IPS-20b (cell line): Measurements from ENCODE around the gene RMND5A.

Experiments used
- H3K27ac ChIP-seq: one replicate; pipeline ENCODE4 v1.5.1; 2013; ENCODE audit warnings: low read length
- H3K27me3 ChIP-seq: 2 replicates; pipeline ENCODE4 v1.6.1; 2013; ENCODE audit warnings: mild to moderate bottlenecking, low read length, inconsistent platforms; ENCODE audit not compliant: insufficient read depth
- H3K36me3 ChIP-seq: 2 replicates; pipeline ENCODE4 v1.6.1; 2013; ENCODE audit warnings: low read depth, mild to moderate bottlenecking, inconsistent platforms, low read length, moderate library complexity; ENCODE audit not compliant: insufficient read depth
- H3K4me1 ChIP-seq: 2 replicates; pipeline ENCODE4 v1.6.1; 2013; ENCODE audit warnings: mild to moderate bottlenecking, control low read depth, inconsistent platforms, low read length, moderate library complexity; ENCODE audit not compliant: insufficient read depth
- H3K4me3 ChIP-seq: 2 replicates; pipeline ENCODE4 v1.5.1; 2013; ENCODE audit warnings: mild to moderate bottlenecking, low read length, inconsistent platforms
- H3K9ac ChIP-seq: 2 replicates; pipeline ENCODE4 v1.6.1; 2013; ENCODE audit warnings: low read depth, mild to moderate bottlenecking, inconsistent platforms, low read length, moderate library complexity
- H3K9me3 ChIP-seq: 2 replicates; pipeline ENCODE4 v1.6.1; 2013; ENCODE audit warnings: mild to moderate bottlenecking, low read depth, low read length, inconsistent platforms; ENCODE audit not compliant: insufficient read depth

Gene RMND5A

GRCh38 chr2:86787736-86788135, 67.6 kb downstream of the RMND5A start:
- Histone ChIP-seq H3K4me3 (no peak overlapping the region), H3K4me1 (no peaks in the 10 kb centered on the region), H3K9ac (no peak overlapping the region), H3K9me3 (peaks cover 5% of the 10 kb centered on the region; the same call in 1 of the 2 replicates), H3K27ac (no peak overlapping the region), H3K27me3 (peaks cover 62% of the 10 kb centered on the region), H3K36me3 (no peaks in the 10 kb centered on the region)

DNA sequence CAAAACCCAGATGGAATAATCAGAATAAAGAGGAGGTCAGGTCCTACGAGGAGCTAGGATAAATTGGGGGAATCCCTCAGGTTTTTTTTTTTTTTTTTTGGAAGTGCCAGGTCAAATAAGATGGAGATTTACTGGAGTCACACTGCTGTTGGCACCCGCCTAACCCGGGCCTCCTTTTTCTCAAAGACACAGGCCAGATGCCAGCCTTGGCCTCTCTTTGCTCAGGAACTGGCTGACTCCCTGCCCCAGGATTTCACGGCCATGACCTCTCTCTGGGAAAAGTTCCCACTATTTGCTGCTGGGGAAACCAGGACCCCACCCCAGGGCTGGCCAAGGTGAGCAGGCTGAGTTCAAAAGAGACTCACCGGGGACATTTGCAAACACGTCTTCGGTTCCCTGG, 68.1 kb downstream of the RMND5A start:
- no peak overlapping the region for H3K4me3 ChIP-seq
- no peak overlapping the region for H3K9ac ChIP-seq
- no peak overlapping the region for H3K27ac ChIP-seq
- H3K27me3 ChIP-seq: peaks cover 66% of the 10 kb centered on the region
- no peaks in the 10 kb centered on the region for H3K36me3 ChIP-seq
- H3K4me1 ChIP-seq: no peaks in the 10 kb centered on the region
- peaks cover 5% of the 10 kb centered on the region; the same call in 1 of the 2 replicates for H3K9me3 ChIP-seq

DNA sequence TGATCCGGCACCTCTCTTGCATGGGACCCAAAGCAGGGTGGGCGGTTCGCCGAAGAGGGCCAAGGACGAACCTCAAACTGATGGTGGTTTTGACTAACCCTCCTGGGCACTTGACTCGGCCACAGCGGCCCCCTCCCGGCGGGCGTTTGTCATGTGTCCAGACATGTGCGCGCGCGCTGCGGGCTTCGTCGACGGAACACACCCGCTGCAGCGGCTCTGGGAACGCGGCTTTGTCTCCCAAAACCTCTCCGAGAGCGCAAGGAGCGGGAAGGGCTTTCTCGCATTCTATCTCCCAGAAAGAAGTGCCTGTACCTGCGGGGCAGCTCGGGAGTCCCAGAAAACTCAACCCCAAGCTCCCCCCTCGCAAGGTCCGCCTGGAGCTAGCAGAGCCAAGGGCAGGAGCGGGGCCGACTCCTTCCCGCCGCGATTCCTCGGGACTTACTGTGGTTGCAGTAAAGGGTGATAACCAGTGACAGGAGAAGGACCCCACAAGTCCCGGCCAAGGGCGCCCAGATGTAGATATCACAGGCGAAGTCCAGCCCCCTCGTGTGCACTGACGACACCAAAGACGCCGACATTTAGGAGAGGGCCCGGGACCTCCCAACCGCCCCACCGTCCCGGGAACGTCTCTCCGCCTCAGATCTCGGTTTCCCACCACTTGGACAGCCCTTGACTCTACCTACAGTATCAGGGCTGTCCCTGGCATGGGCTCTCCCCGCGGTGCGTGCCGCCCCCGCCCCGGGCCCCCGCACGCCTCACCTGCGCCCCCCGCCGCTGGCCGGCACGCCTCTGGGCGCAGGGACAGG, 69.0 kb downstream of the RMND5A start:
- Histone ChIP-seq H3K36me3 (no peaks in the 10 kb centered on the region), H3K4me3 (peak overlapping the region; percentile 50; the same call in 1 of the 2 replicates), H3K9ac (no peak overlapping the region), H3K27ac (no peak overlapping the region), H3K27me3 (peaks cover 76% of the 10 kb centered on the region), H3K9me3 (peaks cover 5% of the 10 kb centered on the region; the same call in 1 of the 2 replicates), H3K4me1 (no peaks in the 10 kb centered on the region)

GRCh38 chr2:86789687-86790133, 69.6 kb downstream of the RMND5A start:
- Histone ChIP-seq H3K9ac (no peak overlapping the region), H3K27me3 (peaks cover 82% of the 10 kb centered on the region), H3K4me1 (no peaks in the 10 kb centered on the region), H3K36me3 (no peaks in the 10 kb centered on the region), H3K27ac (no peak overlapping the region), H3K9me3 (peaks cover 5% of the 10 kb centered on the region; the same call in 1 of the 2 replicates), H3K4me3 (peak overlapping the region; percentile 40; the same call in 1 of the 2 replicates)

DNA sequence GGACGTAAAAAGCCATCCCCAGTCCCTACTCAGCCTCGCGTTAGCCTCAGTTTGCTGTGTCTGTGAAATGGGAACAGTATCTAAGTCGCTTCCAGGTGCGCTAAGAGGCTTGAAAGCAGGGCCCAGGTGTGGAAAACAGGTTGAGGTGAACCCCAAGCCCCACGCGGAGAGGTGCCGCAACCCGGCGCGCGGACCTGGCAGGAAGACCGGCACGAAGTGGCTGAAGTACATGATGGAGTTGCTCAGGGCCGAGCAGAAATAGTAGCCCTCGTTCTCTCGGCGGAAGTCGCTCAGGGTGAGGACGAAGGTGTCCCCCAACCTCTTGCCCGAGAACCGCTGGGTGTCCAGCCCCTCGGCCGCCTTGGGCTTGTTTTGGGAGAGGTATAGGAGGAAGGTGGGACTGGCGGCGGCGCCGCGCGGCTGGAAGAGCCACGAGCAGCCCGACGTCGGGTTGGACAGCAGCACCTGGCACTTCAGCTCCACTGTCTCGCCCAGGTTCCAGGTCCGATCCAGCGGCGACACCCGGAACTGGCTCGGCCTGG, 70.1 kb downstream of the RMND5A start:
- no peak overlapping the region for H3K9ac ChIP-seq
- peak overlapping the region; percentile 40; the same call in 1 of the 2 replicates for H3K4me3 ChIP-seq
- H3K9me3 ChIP-seq: peaks cover 5% of the 10 kb centered on the region; the same call in 1 of the 2 replicates
- no peaks in the 10 kb centered on the region for H3K36me3 ChIP-seq
- no peak overlapping the region for H3K27ac ChIP-seq
- peaks cover 87% of the 10 kb centered on the region for H3K27me3 ChIP-seq
- H3K4me1 ChIP-seq: no peaks in the 10 kb centered on the region

DNA sequence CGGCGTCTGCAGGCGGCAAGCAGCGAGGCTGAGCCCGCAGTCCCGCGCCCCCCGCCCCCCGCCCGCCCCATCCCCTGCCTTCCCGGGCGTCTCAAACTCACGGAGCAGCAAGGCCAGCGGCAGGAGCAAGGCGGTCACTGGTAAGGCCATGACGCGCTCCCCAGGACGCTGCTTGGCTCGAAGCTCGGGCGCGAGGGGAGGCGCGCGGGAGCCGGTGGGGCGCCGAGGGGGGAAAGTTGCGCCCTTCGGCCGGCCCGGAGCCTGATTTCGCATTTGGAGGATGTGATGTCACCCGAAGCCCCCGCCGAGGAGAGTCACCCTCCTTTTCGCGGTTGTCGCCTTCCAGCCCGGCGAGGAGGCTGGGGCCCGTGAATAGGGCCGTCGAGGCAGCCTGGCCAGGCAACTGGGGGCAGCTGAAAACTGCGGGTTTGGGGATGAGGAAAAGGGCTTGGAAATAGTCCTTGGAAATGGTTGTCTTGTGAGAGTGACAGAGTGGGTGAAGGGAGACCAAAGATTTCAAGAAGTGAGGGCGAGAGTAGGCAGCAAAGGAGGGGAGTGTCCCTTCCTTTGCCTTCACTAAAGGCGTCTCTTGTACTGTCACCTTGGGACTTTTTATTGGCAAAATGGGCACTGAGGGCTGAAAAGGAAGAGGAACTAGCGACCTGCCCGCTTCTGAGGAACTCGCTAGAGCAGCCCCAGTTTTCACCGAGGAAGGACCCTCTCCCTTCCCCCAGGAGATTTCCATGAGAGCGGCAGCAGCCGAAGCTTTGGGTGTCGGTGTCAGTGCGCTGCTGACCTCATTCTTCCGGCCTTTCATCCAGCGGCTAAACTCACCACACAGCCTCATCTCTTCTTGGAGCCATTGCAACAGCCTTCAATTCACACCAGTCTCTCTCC, 70.8 kb downstream of the RMND5A start, which contains the start of gene CD8A:
Gene CD8A (minus strand): TSS at position 238 of the 897 bp plus-strand sequence. CDS start 88 bp downstream, at position 150.
- Histone ChIP-seq H3K4me3 (peak within 1 kb of the TSS; percentile 57; the same call in 1 of the 2 replicates), H3K4me1 (no peaks in the 10 kb centered on the region)

DNA sequence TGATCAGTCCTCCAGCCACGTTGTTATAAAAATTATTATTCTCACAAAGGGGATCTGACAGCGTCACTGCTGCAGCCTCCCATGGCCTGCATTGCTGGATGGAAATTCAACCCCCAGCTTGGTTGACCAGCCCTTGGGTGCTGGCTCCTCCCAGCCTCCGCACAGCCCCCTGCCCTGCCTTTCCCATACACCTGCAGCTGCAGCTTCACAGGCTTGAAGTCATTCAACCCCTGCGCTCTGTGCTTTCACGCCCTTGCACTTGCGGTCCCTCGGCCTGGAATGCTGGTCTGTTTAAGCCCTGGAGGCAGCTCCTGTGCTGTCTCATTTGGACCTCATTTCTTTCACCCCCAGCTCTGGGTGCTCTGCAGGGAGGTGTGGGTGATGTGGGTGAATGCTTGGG, 71.5 kb downstream of the RMND5A start:
- Histone ChIP-seq H3K27ac (no peak overlapping the region), H3K36me3 (no peaks in the 10 kb centered on the region), H3K9ac (no peak overlapping the region), H3K4me3 (peak overlapping the region; percentile 57; the same call in 1 of the 2 replicates), H3K27me3 (peaks cover 81% of the 10 kb centered on the region), H3K4me1 (no peaks in the 10 kb centered on the region), H3K9me3 (peaks cover 16% of the 10 kb centered on the region; the same call in 1 of the 2 replicates)

More for the DNA sequence above, 70.8 kb downstream of the RMND5A start, which contains the start of gene CD8A:
- no peaks in the 10 kb centered on the region for H3K36me3 ChIP-seq
- H3K27me3 ChIP-seq: peaks cover 86% of the 10 kb centered on the region
- H3K9ac ChIP-seq: no peak within 1 kb of the TSS
- H3K27ac ChIP-seq: no peak within 1 kb of the TSS
- peaks cover 10% of the 10 kb centered on the region; the same call in 1 of the 2 replicates for H3K9me3 ChIP-seq

- no peaks in the 10 kb centered on the region for H3K36me3 ChIP-seq
- peaks cover 63% of the 10 kb centered on the region for H3K27me3 ChIP-seq
These were observed 73.7 kb downstream of the RMND5A start for GRCh38 chr2:86793752-86794151.

GRCh38 chr2:86794861-86795260, 74.8 kb downstream of the RMND5A start:
- no peaks in the 10 kb centered on the region for H3K36me3 ChIP-seq
- no peaks in the 10 kb centered on the region for H3K4me1 ChIP-seq
- H3K27me3 ChIP-seq: peaks cover 52% of the 10 kb centered on the region
- H3K9me3 ChIP-seq: peaks cover 24% of the 10 kb centered on the region
- H3K4me3 ChIP-seq: no peak overlapping the region
- H3K9ac ChIP-seq: no peak overlapping the region
- H3K27ac ChIP-seq: no peak overlapping the region

More at GRCh38 chr2:86793752-86794151, 73.7 kb downstream of the RMND5A start:
- H3K9me3 ChIP-seq: peaks cover 26% of the 10 kb centered on the region
- no peak overlapping the region for H3K27ac ChIP-seq
- no peak overlapping the region for H3K9ac ChIP-seq
- H3K4me3 ChIP-seq: no peak overlapping the region
- no peaks in the 10 kb centered on the region for H3K4me1 ChIP-seq

DNA sequence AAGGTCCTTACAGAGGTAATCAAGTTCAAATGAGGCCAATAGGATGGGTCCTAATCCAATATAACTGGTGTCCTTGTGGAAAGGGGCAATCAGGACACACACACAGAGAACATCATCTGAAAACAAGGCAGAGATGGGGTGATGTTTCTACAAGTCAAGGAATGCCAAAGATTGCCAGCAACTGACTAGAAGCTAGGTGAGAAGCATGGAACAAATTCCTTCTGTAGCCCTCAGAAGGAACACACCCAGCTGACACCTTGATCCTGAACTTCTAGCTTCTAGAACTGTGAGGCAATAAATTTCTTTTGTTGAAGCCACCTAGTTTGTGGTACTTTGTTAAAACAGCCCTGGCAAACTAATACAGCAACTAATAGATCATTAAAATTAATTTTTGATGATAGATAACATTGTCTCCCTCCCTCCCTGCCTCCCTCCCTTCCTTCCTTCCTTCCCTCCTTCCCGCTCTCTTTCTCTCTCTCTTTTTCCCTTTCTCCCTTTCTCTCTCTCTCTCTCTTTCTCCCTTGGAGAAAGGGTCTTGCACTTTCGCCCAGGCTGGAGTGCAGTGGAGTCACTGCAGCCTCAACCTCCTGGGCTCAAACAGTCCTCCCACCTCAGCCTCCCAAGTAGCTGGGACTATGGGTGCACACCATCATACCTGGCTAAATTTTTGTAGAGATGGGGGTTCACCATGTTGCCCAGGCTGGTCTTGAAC, 80.9 kb downstream of the RMND5A start:
- Histone ChIP-seq H3K9ac (no peak overlapping the region), H3K27ac (no peak overlapping the region), H3K27me3 (peaks cover 8% of the 10 kb centered on the region), H3K36me3 (no peaks in the 10 kb centered on the region), H3K9me3 (peaks cover 15% of the 10 kb centered on the region), H3K4me3 (no peak overlapping the region), H3K4me1 (no peaks in the 10 kb centered on the region)
